HCT116 (cell line): ENCODE results near the gene SLC9B2. TPM values are rescaled to one million over a fixed set of nuclear protein-coding genes. Genes with fewer than 3 reads are reported as not detected.

Source experiments
- ATAC-seq: fragments of 200-7000 bp; cut with Tn5 transposase; 2 replicates; pipeline ENCODE4 v1.9.1; 2020; ENCODE audit warnings: mild to moderate bottlenecking, moderate library complexity
- BruUV-seq: library from RNA; stranded (reverse); fragments of 400-500 nt; replicated peaks from 2 replicates; lab custom pipeline; 2021; lab: Mats Ljungman, UMichigan
- CTCF ChIA-PET: fragments of 300-600 bp; sonication (Branson Sonifier 250); formaldehyde crosslinking; loops from one replicate; lab custom pipeline; 2021; ENCODE audit warnings: antibody characterized with exemption; lab: Charles Lee
- POLR2A ChIA-PET: fragments of 300-600, 350-600 bp; sonication (Branson Sonifier 250); formaldehyde crosslinking; loops from one replicate; lab custom pipeline; 2021; ENCODE audit warnings: antibody characterized with exemption; lab: Charles Lee
- RAD21 ChIA-PET, 2 experiments: fragments of 300-600 bp; sonication (Branson Sonifier 250); formaldehyde crosslinking; loops; one replicate each; lab custom pipeline; 2023; ENCODE audit warnings: low total read pairs in 2 of 2; ENCODE audit not compliant: uncharacterized antibody in 2 of 2, unreplicated experiment in 2 of 2, low non-redundant PET in 1 of 2; lab: Charles Lee
- DNase-seq: peaks from one replicate; pipeline ENCODE4 v3.0.0-alpha.2; 2010; ENCODE audit warnings: low read depth, low spot score
- H2AFZ ChIP-seq: fragments of 200-600 bp; shearing (Covaris generic), sonication (generic); 2 replicates; pipeline ENCODE4 v1.6.1; 2017; ENCODE audit warnings: low read depth, mixed run types, mixed read lengths, antibody characterized with exemption, low read length; ENCODE audit not compliant: poor library complexity, severe bottlenecking
- H3K27ac ChIP-seq: 2 replicates; pipeline ENCODE4 v1.5.1; 2012; ENCODE audit warnings: low read depth, low read length
- H3K27me3 ChIP-seq: fragments of 200-600 bp; sonication (generic); 2 replicates; pipeline ENCODE4 v1.6.1; 2016; ENCODE audit warnings: mixed run types, low read length, mixed read lengths; ENCODE audit not compliant: insufficient read depth
- H3K36me3 ChIP-seq, 2 experiments: fragments of 200-500 bp in 1 of 2; fragments of 200-600 bp in 1 of 2; sonication (Bioruptor generic) in 1 of 2; sonication (generic) in 1 of 2; 2 replicates each; pipeline versions ENCODE4 v1.5.1 to v1.6.1; 2014 to 2016; ENCODE audit warnings: low read length in 2 of 2, inconsistent platforms in 1 of 2, mixed read lengths in 1 of 2, mixed run types in 1 of 2; ENCODE audit not compliant: insufficient read depth in 2 of 2, control insufficient read depth in 1 of 2
- H3K4me1 ChIP-seq, 2 experiments: fragments of 200-600 bp in 1 of 2; sonication (generic) in 1 of 2; 2 replicates each; pipeline versions ENCODE4 v1.5.1 to v1.6.1; 2012 to 2017; ENCODE audit warnings: low read length in 2 of 2, inconsistent platforms in 1 of 2, mild to moderate bottlenecking in 1 of 2, mixed read lengths in 1 of 2, mixed run types in 1 of 2, moderate library complexity in 1 of 2; ENCODE audit not compliant: insufficient read depth in 2 of 2, control insufficient read depth in 1 of 2
- H3K4me2 ChIP-seq: fragments of 200-600 bp; sonication (generic); 2 replicates; pipeline ENCODE4 v1.6.1; 2017; ENCODE audit warnings: mixed run types, low read length, mixed read lengths
- H3K4me3 ChIP-seq, 2 experiments: fragments of 200-600 bp in 1 of 2; sonication (generic) in 1 of 2; replicated peaks in 1 of 2; 2 replicates each; pipeline ENCODE4 v1.5.1; 2011 to 2016; ENCODE audit warnings: low read length in 2 of 2, control low read depth in 1 of 2, low read depth in 1 of 2, mild to moderate bottlenecking in 1 of 2, mixed read lengths in 1 of 2, mixed run types in 1 of 2
- H3K79me2 ChIP-seq: fragments of 200-600 bp; sonication (generic); 2 replicates; pipeline ENCODE4 v1.6.1; 2017; ENCODE audit warnings: mild to moderate bottlenecking, mixed run types, low read length, moderate library complexity, mixed read lengths; ENCODE audit not compliant: insufficient read depth
- H3K9ac ChIP-seq: fragments of 200-600 bp; sonication (generic); 2 replicates; pipeline ENCODE4 v1.6.1; 2016; ENCODE audit warnings: low read length, mixed read lengths
- H3K9me2 ChIP-seq: fragments of 200-600 bp; sonication (generic), shearing (Covaris generic); 2 replicates; pipeline ENCODE4 v1.6.1; 2017; ENCODE audit warnings: mixed run types, mild to moderate bottlenecking, moderate library complexity; ENCODE audit not compliant: insufficient read depth
- H3K9me3 ChIP-seq, 2 experiments: fragments of 200-500 bp in 1 of 2; fragments of 200-600 bp in 1 of 2; sonication (Bioruptor generic) in 1 of 2; sonication (generic) in 1 of 2; 2 replicates each; pipeline ENCODE4 v1.6.1; 2014 to 2017; ENCODE audit warnings: low read length in 2 of 2, mixed read lengths in 2 of 2, inconsistent platforms in 1 of 2, low read depth in 1 of 2, mild to moderate bottlenecking in 1 of 2, mixed run types in 1 of 2, moderate library complexity in 1 of 2; ENCODE audit not compliant: control insufficient read depth in 1 of 2, insufficient read depth in 1 of 2
- H4K20me1 ChIP-seq: fragments of 200-600 bp; sonication (generic), shearing (Covaris generic); 2 replicates; pipeline ENCODE4 v1.6.1; 2017; ENCODE audit warnings: mixed run types, mild to moderate bottlenecking, moderate library complexity; ENCODE audit not compliant: insufficient read depth
- CBX3 ChIP-seq: IDR thresholded peaks from 2 replicates; pipeline ENCODE4 v1.6.1; 2012; ENCODE audit warnings: low read depth
- EGR1 ChIP-seq: IDR thresholded peaks from 2 replicates; pipeline ENCODE4 v1.6.1; 2012; ENCODE audit warnings: low read depth
- ELF1 ChIP-seq: IDR thresholded peaks from 2 replicates; pipeline ENCODE4 v1.6.1; 2012; ENCODE audit warnings: low read depth, borderline replicate concordance
- EZH2 ChIP-seq: fragments of 200-600 bp; sonication (generic); IDR thresholded peaks from 2 replicates; pipeline ENCODE4 v1.6.1; 2017; ENCODE audit warnings: antibody characterized with exemption, mixed run types
- EZH2phosphoT487 ChIP-seq: fragments of 200-600 bp; IDR thresholded peaks from 2 replicates; pipeline ENCODE4 v1.6.1; 2018; ENCODE audit warnings: antibody characterized with exemption, borderline replicate concordance
- FOSL1 ChIP-seq: IDR thresholded peaks from 2 replicates; pipeline ENCODE4 v1.6.1; 2012; ENCODE audit warnings: low read depth
- JUND ChIP-seq: IDR thresholded peaks from 2 replicates; pipeline ENCODE4 v1.6.1; 2012
- POLR2A ChIP-seq: IDR thresholded peaks from 2 replicates; pipeline ENCODE4 v1.7.0; 2011; ENCODE audit warnings: borderline replicate concordance; ENCODE audit not compliant: insufficient read depth, insufficient read length; ENCODE audit errors: extremely low read depth
- POLR2AphosphoS5 ChIP-seq: IDR thresholded peaks from 2 replicates; pipeline ENCODE4 v1.6.1; 2011; ENCODE audit warnings: mild to moderate bottlenecking, low read depth, low read length, moderate library complexity
- RAD21 ChIP-seq: IDR thresholded peaks from 2 replicates; pipeline ENCODE4 v1.6.1; 2012; ENCODE audit warnings: low read depth, mild to moderate bottlenecking
- SIN3A ChIP-seq: IDR thresholded peaks from 2 replicates; pipeline ENCODE4 v1.6.1; 2012; ENCODE audit warnings: low read depth
- SP1 ChIP-seq: IDR thresholded peaks from 2 replicates; pipeline ENCODE4 v1.6.1; 2012; ENCODE audit warnings: low read depth
- SRF ChIP-seq: IDR thresholded peaks from 2 replicates; pipeline ENCODE4 v1.6.1; 2012; ENCODE audit warnings: low read depth
- YY1 ChIP-seq: IDR thresholded peaks from 2 replicates; pipeline ENCODE4 v1.6.1; 2011; ENCODE audit warnings: low read length, low read depth, moderate library complexity, mild to moderate bottlenecking; ENCODE audit not compliant: insufficient replicate concordance; ENCODE audit errors: extremely low read depth
- ZNF274 ChIP-seq: fragments of 200-500 bp; sonication (Bioruptor generic); IDR thresholded peaks from 2 replicates; pipeline ENCODE4 v1.6.1; 2014; ENCODE audit warnings: mild to moderate bottlenecking, low read depth, low read length, inconsistent platforms
- intact Hi-C: fragments of 100-400 bp; cut with micrococcal nuclease; formaldehyde crosslinking; loops from 2 replicates; pipeline ENCODE4 v1.10.0; 2022
- total RNA-seq: library from RNA; stranded (reverse); gene quantifications from one replicate; pipeline ENCODE4 v1.2.1, GENCODE V29; 2021; ENCODE audit not compliant: unreplicated experiment
- TF ChIP-seq, protein P1 (sequence below): IDR thresholded peaks from 2 replicates; pipeline ENCODE4 v1.6.1; 2012; ENCODE audit warnings: low read depth
- TF ChIP-seq, protein P2 (sequence below): IDR thresholded peaks from 2 replicates; pipeline ENCODE4 v1.6.1; 2011; ENCODE audit warnings: mild to moderate bottlenecking, low read length, moderate library complexity; ENCODE audit not compliant: insufficient replicate concordance; ENCODE audit errors: extremely low read depth

Gene SLC9B2
- total RNA-seq, 1 experiment from 2014 or later: 18.3 TPM

DNA sequence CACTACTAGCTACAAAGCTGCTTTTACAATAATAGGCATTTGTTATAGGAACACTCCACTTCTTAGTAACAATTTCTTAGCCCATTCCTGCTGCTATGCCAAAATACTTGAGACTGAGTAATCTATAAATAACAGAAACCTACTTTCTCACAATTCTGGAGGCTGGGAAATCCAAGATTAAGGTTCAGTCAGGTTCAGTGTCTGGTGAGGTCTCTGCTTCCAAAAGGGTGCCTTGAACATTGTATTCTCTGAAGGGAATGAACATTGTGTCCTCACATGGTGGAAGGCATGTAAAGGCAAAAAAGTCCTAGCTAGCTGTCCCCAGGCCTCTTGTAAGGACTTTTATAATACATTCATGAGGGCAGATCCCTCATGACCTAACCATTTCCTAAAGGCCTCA, 64.0 kb downstream of the SLC9B2 start:
- TF ChIP-seq FOSL1 (no peak), RAD21 (no peak), CBX3 (no peak), SP1 (no peak), EZH2 (no peak), SIN3A (no peak), ELF1 (no peak), EZH2phosphoT487 (no peak), ZNF274 (no peak)
- Histone ChIP-seq H3K4me2 (no peak overlapping the region), H3K9ac (no peak overlapping the region), H3K4me3 (no peak overlapping the region), H3K9me2 (no peaks in the 10 kb centered on the region), H3K27ac (no peak overlapping the region), H2AFZ (no peak overlapping the region), H3K36me3 (no peaks in the 10 kb centered on the region), H3K4me1 (no peaks in the 10 kb centered on the region), H3K9me3 (no peaks in the 10 kb centered on the region), H4K20me1 (no peaks in the 10 kb centered on the region), H3K79me2 (no peaks in the 10 kb centered on the region), H3K27me3 (no peaks in the 10 kb centered on the region)
- intact Hi-C loops: no loop called here
- RAD21 ChIA-PET: no interaction called here
- DNase-seq (no peak), ATAC-seq (no peak)
- CTCF ChIA-PET: interaction anchor here (0.7 kb wide), 1 partner anchor 392 kb away, joined by 3 read pairs; no protein-coding TSS in a partner anchor
- BruUV-seq: no TSS peak
- POLR2A ChIA-PET: no interaction called here

DNA sequence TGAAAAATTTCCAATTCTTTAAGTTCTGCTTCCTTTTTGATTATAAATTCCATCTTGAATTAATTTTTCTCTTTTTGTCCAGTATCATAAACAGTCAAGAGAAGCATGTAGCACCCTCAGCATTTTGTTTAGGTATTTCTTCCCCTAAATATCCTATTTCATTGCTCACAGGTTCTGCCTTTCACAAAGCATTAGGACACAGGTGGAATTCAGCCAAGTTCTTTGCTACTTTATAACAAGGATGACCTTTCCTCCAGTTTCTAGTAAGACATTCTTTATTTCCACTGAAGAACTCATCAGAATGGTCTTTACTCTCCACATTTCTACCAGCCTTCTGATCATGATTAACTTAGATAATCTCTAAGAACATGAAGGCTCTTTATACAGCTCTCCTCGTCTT, 64.5 kb downstream of the SLC9B2 start:
- Histone ChIP-seq H3K4me2 (no peak overlapping the region), H3K9me2 (no peaks in the 10 kb centered on the region), H4K20me1 (no peaks in the 10 kb centered on the region), H3K36me3 (no peaks in the 10 kb centered on the region), H3K27ac (no peak overlapping the region), H3K4me3 (no peak overlapping the region), H3K27me3 (no peaks in the 10 kb centered on the region), H3K79me2 (no peaks in the 10 kb centered on the region), H3K9ac (no peak overlapping the region), H2AFZ (no peak overlapping the region), H3K9me3 (no peaks in the 10 kb centered on the region), H3K4me1 (no peaks in the 10 kb centered on the region)
- ChIA-PET RAD21 (no interaction called here), CTCF (no interaction called here), POLR2A (no interaction called here)
- DNase-seq (no peak), ATAC-seq (no peak)
- intact Hi-C loops: no loop called here
- BruUV-seq: no TSS peak
- TF ChIP-seq FOSL1 (no peak), JUND (no peak), POLR2AphosphoS5 (no peak), EGR1 (no peak), ELF1 (no peak), SRF (no peak), EZH2 (no peak), YY1 (no peak), POLR2A (no peak), SP1 (no peak), SIN3A (no peak), EZH2phosphoT487 (no peak), RAD21 (no peak)
- TF ChIP-seq, protein P1, sequence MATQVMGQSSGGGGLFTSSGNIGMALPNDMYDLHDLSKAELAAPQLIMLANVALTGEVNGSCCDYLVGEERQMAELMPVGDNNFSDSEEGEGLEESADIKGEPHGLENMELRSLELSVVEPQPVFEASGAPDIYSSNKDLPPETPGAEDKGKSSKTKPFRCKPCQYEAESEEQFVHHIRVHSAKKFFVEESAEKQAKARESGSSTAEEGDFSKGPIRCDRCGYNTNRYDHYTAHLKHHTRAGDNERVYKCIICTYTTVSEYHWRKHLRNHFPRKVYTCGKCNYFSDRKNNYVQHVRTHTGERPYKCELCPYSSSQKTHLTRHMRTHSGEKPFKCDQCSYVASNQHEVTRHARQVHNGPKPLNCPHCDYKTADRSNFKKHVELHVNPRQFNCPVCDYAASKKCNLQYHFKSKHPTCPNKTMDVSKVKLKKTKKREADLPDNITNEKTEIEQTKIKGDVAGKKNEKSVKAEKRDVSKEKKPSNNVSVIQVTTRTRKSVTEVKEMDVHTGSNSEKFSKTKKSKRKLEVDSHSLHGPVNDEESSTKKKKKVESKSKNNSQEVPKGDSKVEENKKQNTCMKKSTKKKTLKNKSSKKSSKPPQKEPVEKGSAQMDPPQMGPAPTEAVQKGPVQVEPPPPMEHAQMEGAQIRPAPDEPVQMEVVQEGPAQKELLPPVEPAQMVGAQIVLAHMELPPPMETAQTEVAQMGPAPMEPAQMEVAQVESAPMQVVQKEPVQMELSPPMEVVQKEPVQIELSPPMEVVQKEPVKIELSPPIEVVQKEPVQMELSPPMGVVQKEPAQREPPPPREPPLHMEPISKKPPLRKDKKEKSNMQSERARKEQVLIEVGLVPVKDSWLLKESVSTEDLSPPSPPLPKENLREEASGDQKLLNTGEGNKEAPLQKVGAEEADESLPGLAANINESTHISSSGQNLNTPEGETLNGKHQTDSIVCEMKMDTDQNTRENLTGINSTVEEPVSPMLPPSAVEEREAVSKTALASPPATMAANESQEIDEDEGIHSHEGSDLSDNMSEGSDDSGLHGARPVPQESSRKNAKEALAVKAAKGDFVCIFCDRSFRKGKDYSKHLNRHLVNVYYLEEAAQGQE: no peak
- TF ChIP-seq, protein P2, sequence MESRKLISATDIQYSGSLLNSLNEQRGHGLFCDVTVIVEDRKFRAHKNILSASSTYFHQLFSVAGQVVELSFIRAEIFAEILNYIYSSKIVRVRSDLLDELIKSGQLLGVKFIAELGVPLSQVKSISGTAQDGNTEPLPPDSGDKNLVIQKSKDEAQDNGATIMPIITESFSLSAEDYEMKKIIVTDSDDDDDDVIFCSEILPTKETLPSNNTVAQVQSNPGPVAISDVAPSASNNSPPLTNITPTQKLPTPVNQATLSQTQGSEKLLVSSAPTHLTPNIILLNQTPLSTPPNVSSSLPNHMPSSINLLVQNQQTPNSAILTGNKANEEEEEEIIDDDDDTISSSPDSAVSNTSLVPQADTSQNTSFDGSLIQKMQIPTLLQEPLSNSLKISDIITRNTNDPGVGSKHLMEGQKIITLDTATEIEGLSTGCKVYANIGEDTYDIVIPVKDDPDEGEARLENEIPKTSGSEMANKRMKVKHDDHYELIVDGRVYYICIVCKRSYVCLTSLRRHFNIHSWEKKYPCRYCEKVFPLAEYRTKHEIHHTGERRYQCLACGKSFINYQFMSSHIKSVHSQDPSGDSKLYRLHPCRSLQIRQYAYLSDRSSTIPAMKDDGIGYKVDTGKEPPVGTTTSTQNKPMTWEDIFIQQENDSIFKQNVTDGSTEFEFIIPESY: no peak
